KMS-11 (cell line): Measurements from ENCODE around the gene P2RX3.

Source experiments
- H2AFZ ChIP-seq: fragments of 200-600 bp; sonication (generic); 2 replicates; pipeline ENCODE4 v1.6.1; 2016; ENCODE audit warnings: antibody characterized with exemption, mixed run types, low read depth
- H3K27ac ChIP-seq: fragments of 200-600 bp; sonication (generic); 2 replicates; pipeline ENCODE4 v1.6.1; 2016; ENCODE audit warnings: mild to moderate bottlenecking, mixed run types
- H3K27me3 ChIP-seq: fragments of 200-600 bp; sonication (generic); 2 replicates; pipeline ENCODE4 v1.6.1; 2017; ENCODE audit warnings: mild to moderate bottlenecking, low read depth, mixed run types, moderate library complexity; ENCODE audit not compliant: insufficient read depth
- H3K36me3 ChIP-seq: fragments of 200-600 bp; sonication (generic); 2 replicates; pipeline ENCODE4 v1.6.1; 2017; ENCODE audit warnings: mild to moderate bottlenecking, mixed run types; ENCODE audit not compliant: insufficient read depth
- H3K4me1 ChIP-seq: fragments of 200-600 bp; sonication (generic); 2 replicates; pipeline ENCODE4 v1.6.1; 2016; ENCODE audit warnings: mild to moderate bottlenecking, low read depth, mixed run types; ENCODE audit not compliant: poor library complexity, severe bottlenecking
- H3K4me2 ChIP-seq: fragments of 200-600 bp; sonication (generic); 2 replicates; pipeline ENCODE4 v1.7.0; 2016; ENCODE audit warnings: mild to moderate bottlenecking, mixed run types
- H3K4me3 ChIP-seq: fragments of 200-600 bp; sonication (generic); IDR thresholded peaks from 2 replicates; pipeline ENCODE4 v1.6.1; 2017; ENCODE audit warnings: low read depth, low read length, mixed read lengths; ENCODE audit not compliant: insufficient read depth
- H3K79me2 ChIP-seq: fragments of 200-600 bp; sonication (generic); 2 replicates; pipeline ENCODE4 v1.6.1; 2016; ENCODE audit warnings: low read depth, mixed run types; ENCODE audit not compliant: insufficient read depth
- H3K9ac ChIP-seq: fragments of 200-600 bp; sonication (generic); 2 replicates; pipeline ENCODE4 v1.6.1; 2016; ENCODE audit warnings: mild to moderate bottlenecking, mixed run types
- H4K20me1 ChIP-seq: fragments of 200-600 bp; sonication (generic); 2 replicates; pipeline ENCODE4 v1.6.1; 2016; ENCODE audit warnings: mild to moderate bottlenecking, mixed run types; ENCODE audit not compliant: insufficient read depth
- TF ChIP-seq, protein P1 (sequence below): fragments of 200-600 bp; sonication (generic); conservative IDR thresholded peaks from 2 replicates; pipeline ENCODE4 v1.6.1; 2017; ENCODE audit warnings: low read depth, mild to moderate bottlenecking, antibody characterized with exemption, low read length, moderate library complexity, mixed read lengths

Gene P2RX3

DNA sequence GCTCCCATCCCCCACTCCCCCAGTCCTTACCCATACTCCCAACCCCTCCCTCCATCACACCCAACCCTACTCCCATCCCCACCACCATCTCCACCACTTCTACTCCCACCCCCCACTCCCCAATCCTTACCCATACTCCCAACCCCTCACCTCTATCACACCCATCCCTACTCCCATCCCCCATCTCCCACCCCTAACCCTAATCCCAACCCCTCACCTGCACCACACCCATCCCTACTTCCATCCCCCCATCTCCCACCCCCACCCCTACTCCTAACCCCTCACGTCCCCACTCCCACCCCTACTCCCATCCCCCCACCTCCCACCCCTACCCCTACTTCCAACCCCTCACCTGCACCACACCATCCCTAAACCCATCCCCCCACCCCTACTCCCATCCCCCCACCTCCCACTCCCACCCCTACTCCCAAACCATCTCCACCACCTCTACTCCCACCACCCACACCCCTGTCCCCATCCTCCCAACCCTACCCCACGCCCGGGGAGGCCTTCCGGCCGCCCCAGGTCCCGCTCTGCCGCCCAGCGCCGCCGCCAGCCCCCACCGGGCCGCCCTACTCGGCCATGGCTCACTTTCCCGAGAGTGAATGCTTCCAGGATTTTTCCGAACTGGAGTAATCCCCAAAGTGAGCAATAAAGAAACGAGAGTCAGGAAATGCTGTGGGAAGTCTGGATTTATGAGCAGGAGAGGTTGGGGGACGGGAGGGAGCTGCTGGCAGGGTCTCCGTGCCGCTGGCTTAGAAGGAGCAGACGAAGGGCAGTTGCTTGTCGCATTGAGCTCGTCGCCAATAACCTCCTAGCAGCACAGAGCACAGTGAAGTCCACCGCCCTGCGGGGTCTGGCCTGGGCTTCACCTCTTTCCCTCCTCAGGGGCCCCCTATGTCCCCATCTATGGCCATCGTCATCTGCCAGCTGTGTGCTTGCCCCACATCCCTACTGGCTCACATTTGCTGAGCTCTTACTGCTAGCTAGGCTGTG lies 38.2 kb downstream of the P2RX3 start:
- Histone ChIP-seq H4K20me1 (no peaks in the 10 kb centered on the region), H3K4me3 (no peak overlapping the region), H3K79me2 (no peaks in the 10 kb centered on the region), H3K27me3 (no peaks in the 10 kb centered on the region), H3K4me1 (no peaks in the 10 kb centered on the region), H2AFZ (no peak overlapping the region), H3K4me2 (no peak overlapping the region), H3K9ac (no peak overlapping the region), H3K36me3 (no peaks in the 10 kb centered on the region), H3K27ac (no peak overlapping the region)
- TF ChIP-seq, protein P1, sequence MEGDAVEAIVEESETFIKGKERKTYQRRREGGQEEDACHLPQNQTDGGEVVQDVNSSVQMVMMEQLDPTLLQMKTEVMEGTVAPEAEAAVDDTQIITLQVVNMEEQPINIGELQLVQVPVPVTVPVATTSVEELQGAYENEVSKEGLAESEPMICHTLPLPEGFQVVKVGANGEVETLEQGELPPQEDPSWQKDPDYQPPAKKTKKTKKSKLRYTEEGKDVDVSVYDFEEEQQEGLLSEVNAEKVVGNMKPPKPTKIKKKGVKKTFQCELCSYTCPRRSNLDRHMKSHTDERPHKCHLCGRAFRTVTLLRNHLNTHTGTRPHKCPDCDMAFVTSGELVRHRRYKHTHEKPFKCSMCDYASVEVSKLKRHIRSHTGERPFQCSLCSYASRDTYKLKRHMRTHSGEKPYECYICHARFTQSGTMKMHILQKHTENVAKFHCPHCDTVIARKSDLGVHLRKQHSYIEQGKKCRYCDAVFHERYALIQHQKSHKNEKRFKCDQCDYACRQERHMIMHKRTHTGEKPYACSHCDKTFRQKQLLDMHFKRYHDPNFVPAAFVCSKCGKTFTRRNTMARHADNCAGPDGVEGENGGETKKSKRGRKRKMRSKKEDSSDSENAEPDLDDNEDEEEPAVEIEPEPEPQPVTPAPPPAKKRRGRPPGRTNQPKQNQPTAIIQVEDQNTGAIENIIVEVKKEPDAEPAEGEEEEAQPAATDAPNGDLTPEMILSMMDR: no peak

DNA sequence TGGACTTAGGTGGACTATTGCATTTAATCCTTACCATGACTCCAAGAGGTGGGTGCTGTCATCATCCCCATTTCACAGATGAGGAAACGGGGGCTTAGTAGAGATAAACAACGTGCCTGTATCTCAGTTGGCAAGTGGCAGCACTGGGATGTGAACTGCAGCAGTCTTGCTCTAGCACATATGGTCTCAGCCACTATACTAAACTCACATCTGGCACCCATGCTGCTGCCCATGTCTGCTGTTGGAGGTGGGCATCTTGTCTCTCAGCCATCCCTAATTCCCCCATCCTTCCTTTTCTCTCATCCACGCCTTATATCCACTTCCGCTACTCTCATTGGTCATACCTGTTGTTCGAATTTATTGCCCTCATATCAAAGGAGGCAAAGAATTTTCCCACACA lies 39.0 kb downstream of the P2RX3 start:
- no peak overlapping the region for H3K9ac ChIP-seq
- H3K27me3 ChIP-seq: no peaks in the 10 kb centered on the region
- H2AFZ ChIP-seq: no peak overlapping the region
- H4K20me1 ChIP-seq: no peaks in the 10 kb centered on the region
- H3K4me3 ChIP-seq: no peak overlapping the region
- no peak overlapping the region for H3K4me2 ChIP-seq
- H3K36me3 ChIP-seq: no peaks in the 10 kb centered on the region
- TF ChIP-seq, protein P1: no peak
- H3K79me2 ChIP-seq: no peaks in the 10 kb centered on the region
- no peak overlapping the region for H3K27ac ChIP-seq
- no peaks in the 10 kb centered on the region for H3K4me1 ChIP-seq

DNA sequence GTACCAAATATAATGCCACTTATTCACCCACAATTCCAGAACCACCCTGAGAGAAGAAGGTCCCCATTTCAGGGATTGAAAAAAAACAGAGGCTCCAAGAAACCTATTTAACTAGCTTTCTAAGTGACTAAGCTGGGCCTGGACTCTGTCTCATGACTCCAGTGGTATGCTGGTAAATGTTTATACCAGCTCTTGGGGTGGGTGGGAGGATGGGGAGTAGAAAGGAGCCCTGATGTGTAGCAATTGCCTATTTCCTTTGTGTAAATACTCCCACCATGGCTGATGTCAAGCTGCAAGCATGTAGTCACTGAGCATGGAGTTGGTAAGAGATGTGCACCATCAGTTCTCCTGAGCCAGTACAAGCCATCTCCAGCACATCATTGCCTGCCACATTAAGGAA lies 40.0 kb downstream of the P2RX3 start:
- TF ChIP-seq, protein P1: no peak
- no peak overlapping the region for H3K4me3 ChIP-seq
- no peaks in the 10 kb centered on the region for H3K79me2 ChIP-seq
- no peak overlapping the region for H2AFZ ChIP-seq
- H3K4me1 ChIP-seq: no peaks in the 10 kb centered on the region
- H3K9ac ChIP-seq: no peak overlapping the region
- no peaks in the 10 kb centered on the region for H4K20me1 ChIP-seq
- no peaks in the 10 kb centered on the region for H3K36me3 ChIP-seq
- no peak overlapping the region for H3K4me2 ChIP-seq
- no peaks in the 10 kb centered on the region for H3K27me3 ChIP-seq
- no peak overlapping the region for H3K27ac ChIP-seq

DNA sequence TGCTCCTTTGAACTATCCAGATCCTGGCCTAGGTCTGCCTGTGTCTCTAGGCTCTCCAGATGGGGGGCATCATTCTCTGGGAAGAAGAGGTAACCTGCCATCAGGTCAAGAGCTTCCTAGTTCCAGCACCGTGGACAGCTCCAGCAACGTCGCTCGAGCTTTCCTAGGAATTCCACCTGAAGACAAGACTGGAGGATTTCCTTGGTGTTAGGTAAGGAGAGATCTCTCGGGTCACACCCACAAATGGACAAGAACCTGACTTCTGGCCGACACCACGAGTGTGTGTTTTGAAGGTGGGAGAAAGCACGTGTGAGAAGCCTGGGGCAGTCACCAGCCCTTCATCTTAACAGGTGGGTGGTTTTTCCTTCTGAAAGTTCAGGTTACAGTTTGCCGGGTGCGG lies 41.6 kb downstream of the P2RX3 start:
- H3K27ac ChIP-seq: no peak overlapping the region
- H3K4me1 ChIP-seq: no peaks in the 10 kb centered on the region
- no peak overlapping the region for H3K9ac ChIP-seq
- no peaks in the 10 kb centered on the region for H3K36me3 ChIP-seq
- H3K79me2 ChIP-seq: no peaks in the 10 kb centered on the region
- TF ChIP-seq, protein P1: no peak
- no peak overlapping the region for H3K4me3 ChIP-seq
- no peaks in the 10 kb centered on the region for H3K27me3 ChIP-seq
- H2AFZ ChIP-seq: no peak overlapping the region
- H3K4me2 ChIP-seq: no peak overlapping the region
- no peaks in the 10 kb centered on the region for H4K20me1 ChIP-seq
